GM19395 (cell line): Measurements from ENCODE around the gene PPIL4.
"Not testable (repeated sequence)": the region's sequence is repeated elsewhere in the genome, so short reads cannot be mapped to it uniquely, and the experiment has no call there.

ENCODE experiments used
- ATAC-seq: cut with Tn5 transposase; IDR thresholded peaks from one replicate; pipeline ENCODE4 v1.9.1; 2021; ENCODE audit warnings: mild to moderate bottlenecking, moderate library complexity; ENCODE audit not compliant: unreplicated experiment

PPIL4 gene

GRCh38 chr6:149462712-149463111 lies 83.1 kb downstream of the PPIL4 start:
- ATAC-seq = not testable (repeated sequence)

- ATAC-seq = no peak
These were observed 84.2 kb downstream of the PPIL4 start for GRCh38 chr6:149461670-149462069.

GRCh38 chr6:149460249-149460648 lies 85.6 kb downstream of the PPIL4 start:
- not testable (repeated sequence) for ATAC-seq

- no peak for ATAC-seq
These were observed 86.1 kb downstream of the PPIL4 start for GRCh38 chr6:149459761-149460160.

DNA sequence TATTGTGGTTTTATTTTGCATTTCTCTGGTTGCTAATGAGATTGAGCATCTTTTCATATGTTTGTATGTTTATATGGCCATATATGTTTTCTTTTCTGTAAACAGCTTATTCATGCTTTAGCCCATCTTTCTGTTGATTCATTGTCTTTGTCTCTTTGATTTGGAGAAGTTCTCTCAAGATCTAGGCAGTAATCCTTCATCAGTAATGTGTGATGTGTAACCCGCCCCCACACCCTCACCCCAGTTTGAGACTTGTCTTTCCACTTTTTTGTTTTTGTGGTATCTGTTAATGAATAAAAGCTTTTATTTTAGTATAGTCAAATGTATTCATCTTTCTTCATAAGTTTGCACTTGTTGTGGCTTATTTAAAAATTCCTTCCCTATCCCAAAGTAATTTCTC lies 87.0 kb downstream of the PPIL4 start:
- ATAC-seq = no peak

GRCh38 chr6:149458196-149458595 lies 87.6 kb downstream of the PPIL4 start:
- ATAC-seq = no peak

DNA sequence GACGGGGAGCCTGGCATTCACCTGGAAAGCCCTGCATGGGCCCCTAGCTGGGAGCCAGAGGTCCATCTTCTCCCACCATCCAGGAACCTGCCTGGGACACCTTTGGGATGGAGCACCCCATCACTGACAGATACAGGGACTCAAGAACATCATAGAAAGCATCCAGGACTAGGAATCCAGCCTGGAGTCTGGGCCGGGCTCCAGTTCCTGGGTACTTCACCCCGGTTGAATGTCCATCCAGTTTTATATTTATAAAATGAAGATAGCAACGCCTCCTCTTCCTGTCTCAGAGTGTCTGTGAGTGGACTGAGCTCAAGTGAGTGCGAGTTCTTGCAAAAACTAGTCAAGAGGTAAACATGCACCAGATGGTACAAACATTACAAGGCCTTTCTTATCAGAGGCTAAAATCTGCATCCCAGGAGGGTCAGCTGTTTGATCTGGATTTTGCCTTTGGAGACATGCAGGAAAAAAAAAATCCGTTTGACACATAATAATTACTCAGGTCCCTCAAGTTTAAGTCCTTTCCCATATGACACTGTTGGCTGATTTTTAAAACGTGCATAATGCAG lies 88.4 kb downstream of the PPIL4 start:
- no peak for ATAC-seq

GRCh38 chr6:149456311-149457021 lies 89.4 kb downstream of the PPIL4 start:
- no peak for ATAC-seq

DNA sequence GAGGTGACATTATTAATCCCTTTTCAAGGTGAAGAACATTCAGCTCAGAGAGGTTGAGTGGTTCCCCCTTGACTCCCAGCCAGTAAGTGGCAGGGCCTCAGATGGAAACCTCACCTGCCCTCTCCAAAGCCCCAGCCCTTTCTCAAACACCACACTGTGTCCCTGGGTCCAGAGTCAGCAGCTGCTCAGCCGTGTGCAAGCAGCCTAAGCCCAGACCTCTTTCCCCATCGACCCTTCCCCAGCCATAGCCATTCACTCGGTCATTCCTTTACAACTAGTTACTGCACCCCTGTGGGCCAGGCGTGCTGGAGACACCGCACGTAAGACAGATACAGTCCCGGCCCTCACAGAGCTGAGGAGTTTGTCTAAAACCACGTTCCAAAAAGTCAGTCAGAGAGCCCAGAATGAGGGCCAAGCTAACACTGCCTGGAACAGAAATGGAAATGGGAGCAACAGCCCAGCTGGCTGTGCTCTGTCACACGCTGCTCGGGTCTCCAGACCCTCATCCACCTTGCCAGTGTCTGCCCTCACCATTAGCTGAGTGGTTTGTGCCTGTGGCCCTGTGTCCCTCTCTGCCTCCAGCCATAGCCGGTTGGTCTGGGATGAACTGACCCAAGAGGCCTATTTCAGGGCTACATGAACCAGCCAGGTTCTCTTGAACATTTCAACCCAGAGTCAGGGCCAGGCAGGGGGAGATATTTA lies 90.7 kb downstream of the PPIL4 start:
- no peak for ATAC-seq
